HepG2 (cell line): Measurements from ENCODE around the gene UBL4B. TPM values are rescaled to one million over a fixed set of nuclear protein-coding genes. Genes with fewer than 3 reads are reported as not detected.
A peak's percentile ranks its signal among the peaks of the same experiment; 100 is the strongest.

Experiments used
- CHD2 ChIP-seq: IDR thresholded peaks from 2 replicates; pipeline ENCODE4 v1.6.1; 2011; ENCODE audit warnings: low read depth, low read length, improper control_type of control experiment
- GZF1 ChIP-seq: sonication (generic); formaldehyde crosslinking; IDR thresholded peaks from 2 replicates; pipeline ENCODE4 v1.5.1; 2020; ENCODE audit warnings: mild to moderate bottlenecking, missing genetic modification reagents
- NFYB ChIP-seq: sonication (generic); formaldehyde crosslinking; IDR thresholded peaks from 2 replicates; pipeline ENCODE4 v1.4.0; 2020; ENCODE audit warnings: missing genetic modification reagents
- NR2C2 ChIP-seq: sonication (generic); formaldehyde crosslinking; IDR thresholded peaks from 2 replicates; pipeline ENCODE4 v1.4.0; 2020; ENCODE audit warnings: missing genetic modification reagents, mild to moderate bottlenecking, moderate library complexity, borderline replicate concordance
- NR2F1 ChIP-seq, 2 experiments: fragments of 450-650 bp in 1 of 2; formaldehyde crosslinking in 1 of 2; IDR thresholded peaks; 2 replicates each; pipeline versions ENCODE4 v1.5.0 to v1.6.1; 2016 to 2020; ENCODE audit warnings: mild to moderate bottlenecking in 1 of 2, missing compliant biosample characterization in 1 of 2, missing genetic modification reagents in 1 of 2, moderate library complexity in 1 of 2
- TBL1XR1 ChIP-seq: fragments of 150-350 bp; IDR thresholded peaks from 2 replicates; pipeline ENCODE4 v1.6.1; 2014; ENCODE audit warnings: borderline replicate concordance, low read length; ENCODE audit not compliant: partially characterized antibody
- ZBTB37 ChIP-seq: sonication (generic); formaldehyde crosslinking; IDR thresholded peaks from 2 replicates; pipeline ENCODE4 v1.4.0; 2020; ENCODE audit warnings: mild to moderate bottlenecking, missing genetic modification reagents
- ZBTB43 ChIP-seq: sonication (generic); formaldehyde crosslinking; conservative IDR thresholded peaks from 2 replicates; pipeline ENCODE4 v1.4.0; 2020; ENCODE audit warnings: missing genetic modification reagents
- ZBTB46 ChIP-seq: sonication (generic); formaldehyde crosslinking; IDR thresholded peaks from 2 replicates; pipeline ENCODE4 v1.4.0; 2020; ENCODE audit warnings: mild to moderate bottlenecking, missing genetic modification reagents, borderline replicate concordance
- ZNF292 ChIP-seq: sonication (generic); formaldehyde crosslinking; IDR thresholded peaks from 2 replicates; pipeline ENCODE4 v1.8.1; 2022; ENCODE audit warnings: mild to moderate bottlenecking, low read depth, missing genetic modification reagents, borderline replicate concordance
- ZNF318 ChIP-seq: sonication (generic); formaldehyde crosslinking; IDR thresholded peaks from 2 replicates; pipeline ENCODE4 v1.4.0; 2020; ENCODE audit warnings: mild to moderate bottlenecking, missing genetic modification reagents
- ZNF446 ChIP-seq: sonication (generic); formaldehyde crosslinking; IDR thresholded peaks from 2 replicates; pipeline ENCODE4 v1.5.0; 2020; ENCODE audit warnings: mild to moderate bottlenecking, missing genetic modification reagents
- ZNF563 ChIP-seq: sonication (generic); formaldehyde crosslinking; IDR thresholded peaks from 2 replicates; pipeline ENCODE4 v1.8.0; 2022; ENCODE audit warnings: mild to moderate bottlenecking, moderate library complexity, missing genetic modification reagents
- ZNF652 ChIP-seq: IDR thresholded peaks from 2 replicates; pipeline ENCODE4 v1.6.1; 2016; ENCODE audit warnings: low read depth, borderline replicate concordance
- ZNF7 ChIP-seq: IDR thresholded peaks from 2 replicates; pipeline ENCODE4 v1.6.1; 2016; ENCODE audit warnings: missing biosample characterization, missing genetic modification reagents
- ZNF775 ChIP-seq: sonication (generic); formaldehyde crosslinking; IDR thresholded peaks from 2 replicates; pipeline ENCODE4 v1.4.0; 2020; ENCODE audit warnings: missing genetic modification reagents, mild to moderate bottlenecking, moderate library complexity, borderline replicate concordance
- ZNF782 ChIP-seq: sonication (generic); formaldehyde crosslinking; IDR thresholded peaks from 2 replicates; pipeline ENCODE4 v1.4.0; 2020; ENCODE audit warnings: missing genetic modification reagents, mild to moderate bottlenecking, borderline replicate concordance
- polyA plus RNA-seq, 8 experiments: library from polyadenylated mRNA; depleted of rRNA in 3 of 8; stranded (reverse) in 7 of 8; unstranded in 1 of 8; fragments of >200 nt; fragmentation: Illumina TruSeq in 4 of 8; extraction: Trizol in 4 of 8; gene quantifications; 2 replicates each; pipeline versions ENCODE4 v1.2.1 to v1.2.3, GENCODE V29; 2011 to 2016; ENCODE audit warnings: low read depth in 4 of 8, missing spikeins in 1 of 8, mixed read lengths in 1 of 8; ENCODE audit not compliant: insufficient read depth in 1 of 8
- total RNA-seq, 5 experiments: library from RNA; depleted of rRNA; stranded (reverse); fragments of >200 nt; fragmentation: Illumina TruSeq; extraction: Trizol; gene quantifications; 2 replicates each; pipeline ENCODE4 v1.2.3, GENCODE V29; 2016; ENCODE audit warnings: low read depth in 1 of 5

Gene UBL4B
- total and polyA plus RNA-seq, 2 of the 13 experiments (the other 11 are each of a cell fraction or from before 2014, with no cell fraction given), result not detected

GRCh38 chr1:110155878-110156522, 43.8 kb downstream of the UBL4B start (continued):
- TF ChIP-seq ZNF318, result no peak
- no peak for TF ChIP-seq TBL1XR1
- no peak for TF ChIP-seq ZNF782 (CRISPR knock-in tag)
- TF ChIP-seq ZBTB46 (CRISPR knock-in tag), result no peak
- no peak for TF ChIP-seq GZF1 (CRISPR knock-in tag)
- TF ChIP-seq ZNF652, result no peak
- no peak for TF ChIP-seq ZBTB37 (CRISPR knock-in tag)
- TF ChIP-seq NR2C2, result no peak
- no peak for TF ChIP-seq NR2F1 (CRISPR knock-in tag; IDR thresholded peaks at IDR 0.05)
- TF ChIP-seq ZNF446 (CRISPR knock-in tag), result no peak
- no peak for TF ChIP-seq ZNF7 (CRISPR knock-in tag)
- no peak for TF ChIP-seq ZNF292 (CRISPR knock-in tag)
- TF ChIP-seq ZNF775 (CRISPR knock-in tag), result no peak
- no peak for TF ChIP-seq NFYB (CRISPR knock-in tag)
- no peak for TF ChIP-seq CHD2
- TF ChIP-seq ZNF563 (CRISPR knock-in tag), result peak; percentile 44; the same call in 1 of the 2 replicates
- TF ChIP-seq ZBTB43 (CRISPR knock-in tag), result peak; percentile 53; the same call in 1 of the 2 replicates
